T-helper 2 cell treated with Interferon-gamma antibody and Interleukin-4, amounts not matched to agents 5 μg/mL and 100 μg/mL, for 36 hours (primary cell): ENCODE data around the gene USP3.
"Not testable (repeated sequence)": the region's sequence is repeated elsewhere in the genome, so short reads cannot be mapped to it uniquely, and the experiment has no call there.

ENCODE experiments used
- DNase-seq: peaks from one replicate; pipeline ENCODE4 v3.0.0; 2021; ENCODE audit warnings: low spot score
- H3K27ac Mint-ChIP-seq: one replicate; pipeline ENCODE4 v1.8.0; 2021; ENCODE audit warnings: mild to moderate bottlenecking, mixed read lengths
- H3K27me3 Mint-ChIP-seq: one replicate; pipeline ENCODE4 v1.8.0; 2021; ENCODE audit warnings: low read depth, mixed read lengths
- H3K36me3 Mint-ChIP-seq: one replicate; pipeline ENCODE4 v1.8.0; 2021; ENCODE audit warnings: low read depth, mixed read lengths
- H3K4me1 Mint-ChIP-seq: one replicate; pipeline ENCODE4 v1.8.0; 2021; ENCODE audit warnings: low read depth, mixed read lengths
- H3K4me3 Mint-ChIP-seq: one replicate; pipeline ENCODE4 v1.8.0; 2022; ENCODE audit warnings: mild to moderate bottlenecking, moderate library complexity, mixed read lengths
- H3K9me3 Mint-ChIP-seq: one replicate; pipeline ENCODE4 v1.8.0; 2021; ENCODE audit warnings: mixed read lengths

The USP3 gene

GRCh38 chr15:63523306-63523990 lies 19.1 kb downstream of the USP3 start:
- Mint-ChIP-seq H3K4me1 (peaks cover 41% of the 10 kb centered on the region), H3K27me3 (no peaks in the 10 kb centered on the region), H3K27ac (no peak overlapping the region), H3K4me3 (no peak overlapping the region), H3K9me3 (no peaks in the 10 kb centered on the region), H3K36me3 (peaks cover 5% of the 10 kb centered on the region)
- no peak for DNase-seq

- Mint-ChIP-seq H3K4me3 (no peak overlapping the region), H3K27me3 (no peaks in the 10 kb centered on the region), H3K9me3 (no peaks in the 10 kb centered on the region), H3K27ac (no peak overlapping the region), H3K36me3 (peaks cover 6% of the 10 kb centered on the region), H3K4me1 (peaks cover 42% of the 10 kb centered on the region)
- DNase-seq = no peak
Observed at GRCh38 chr15:63524316-63525015, 20.1 kb downstream of the USP3 start.

GRCh38 chr15:63526401-63526800 lies 22.0 kb downstream of the USP3 start:
- Mint-ChIP-seq H3K27ac (no peak overlapping the region), H3K27me3 (no peaks in the 10 kb centered on the region), H3K4me3 (no peak overlapping the region), H3K9me3 (no peaks in the 10 kb centered on the region), H3K36me3 (peaks cover 7% of the 10 kb centered on the region), H3K4me1 (peaks cover 48% of the 10 kb centered on the region)
- no peak for DNase-seq

- Mint-ChIP-seq H3K4me1 (peaks cover 37% of the 10 kb centered on the region), H3K36me3 (peaks cover 7% of the 10 kb centered on the region), H3K9me3 (no peaks in the 10 kb centered on the region), H3K27ac (no peak overlapping the region), H3K4me3 (no peak overlapping the region), H3K27me3 (no peaks in the 10 kb centered on the region)
- DNase-seq = no peak
Observed at GRCh38 chr15:63528138-63528659, 23.8 kb downstream of the USP3 start.

GRCh38 chr15:63530235-63530634 lies 25.8 kb downstream of the USP3 start:
- peaks cover 28% of the 10 kb centered on the region for H3K4me1 Mint-ChIP-seq
- H3K36me3 Mint-ChIP-seq = peaks cover 7% of the 10 kb centered on the region
- no peak overlapping the region for H3K27ac Mint-ChIP-seq
- H3K9me3 Mint-ChIP-seq = no peaks in the 10 kb centered on the region
- no peak for DNase-seq
- H3K4me3 Mint-ChIP-seq = no peak overlapping the region
- H3K27me3 Mint-ChIP-seq = no peaks in the 10 kb centered on the region

- Mint-ChIP-seq H3K36me3 (peaks cover 9% of the 10 kb centered on the region), H3K4me1 (peaks cover 28% of the 10 kb centered on the region), H3K27ac (no peak overlapping the region), H3K4me3 (no peak overlapping the region), H3K9me3 (no peaks in the 10 kb centered on the region), H3K27me3 (no peaks in the 10 kb centered on the region)
- DNase-seq = no peak
Observed at GRCh38 chr15:63530752-63531299, 26.4 kb downstream of the USP3 start.

- Mint-ChIP-seq H3K36me3 (peaks cover 8% of the 10 kb centered on the region), H3K4me1 (peaks cover 28% of the 10 kb centered on the region), H3K4me3 (no peak overlapping the region), H3K27ac (no peak overlapping the region), H3K9me3 (no peaks in the 10 kb centered on the region), H3K27me3 (no peaks in the 10 kb centered on the region)
- no peak for DNase-seq
Observed at GRCh38 chr15:63531586-63531985, 27.2 kb downstream of the USP3 start.

- Mint-ChIP-seq H3K4me3 (no peak overlapping the region), H3K4me1 (peaks cover 26% of the 10 kb centered on the region), H3K9me3 (no peaks in the 10 kb centered on the region), H3K36me3 (peaks cover 8% of the 10 kb centered on the region), H3K27me3 (no peaks in the 10 kb centered on the region), H3K27ac (no peak overlapping the region)
- DNase-seq = no peak
Observed at GRCh38 chr15:63532307-63532744, 27.9 kb downstream of the USP3 start.

GRCh38 chr15:63534888-63535287 lies 30.5 kb downstream of the USP3 start:
- not testable (repeated sequence) for H3K4me3 Mint-ChIP-seq, H3K9me3 Mint-ChIP-seq, DNase-seq, H3K27ac Mint-ChIP-seq, H3K27me3 Mint-ChIP-seq
- Mint-ChIP-seq H3K36me3 (peaks cover 15% of the 10 kb centered on the region), H3K4me1 (peaks cover 15% of the 10 kb centered on the region)

GRCh38 chr15:63535689-63536088 lies 31.3 kb downstream of the USP3 start:
- no peak overlapping the region for H3K27ac Mint-ChIP-seq
- H3K27me3 Mint-ChIP-seq = no peaks in the 10 kb centered on the region
- H3K36me3 Mint-ChIP-seq = peaks cover 22% of the 10 kb centered on the region
- H3K4me3 Mint-ChIP-seq = no peak overlapping the region
- H3K9me3 Mint-ChIP-seq = no peaks in the 10 kb centered on the region
- peaks cover 12% of the 10 kb centered on the region for H3K4me1 Mint-ChIP-seq
- DNase-seq = no peak

- Mint-ChIP-seq H3K27me3 (no peaks in the 10 kb centered on the region), H3K4me1 (peaks cover 13% of the 10 kb centered on the region), H3K27ac (no peak overlapping the region), H3K9me3 (no peaks in the 10 kb centered on the region), H3K4me3 (no peak overlapping the region), H3K36me3 (peaks cover 25% of the 10 kb centered on the region)
- no peak for DNase-seq
Observed at GRCh38 chr15:63538876-63539275, 34.5 kb downstream of the USP3 start.

GRCh38 chr15:63539521-63539920 lies 35.1 kb downstream of the USP3 start:
- DNase-seq = no peak
- H3K4me1 Mint-ChIP-seq = peaks cover 17% of the 10 kb centered on the region
- H3K4me3 Mint-ChIP-seq = no peak overlapping the region
- H3K36me3 Mint-ChIP-seq = peaks cover 25% of the 10 kb centered on the region
- no peak overlapping the region for H3K27ac Mint-ChIP-seq
- H3K27me3 Mint-ChIP-seq = no peaks in the 10 kb centered on the region
- H3K9me3 Mint-ChIP-seq = no peaks in the 10 kb centered on the region

GRCh38 chr15:63539998-63540397 lies 35.6 kb downstream of the USP3 start:
- no peak for DNase-seq
- no peaks in the 10 kb centered on the region for H3K9me3 Mint-ChIP-seq
- H3K4me1 Mint-ChIP-seq = peaks cover 20% of the 10 kb centered on the region
- no peak overlapping the region for H3K4me3 Mint-ChIP-seq
- no peaks in the 10 kb centered on the region for H3K27me3 Mint-ChIP-seq
- no peak overlapping the region for H3K27ac Mint-ChIP-seq
- H3K36me3 Mint-ChIP-seq = peaks cover 25% of the 10 kb centered on the region

GRCh38 chr15:63540449-63540848 lies 36.1 kb downstream of the USP3 start:
- no peaks in the 10 kb centered on the region for H3K9me3 Mint-ChIP-seq
- no peak for DNase-seq
- no peaks in the 10 kb centered on the region for H3K27me3 Mint-ChIP-seq
- H3K27ac Mint-ChIP-seq = no peak overlapping the region
- H3K4me3 Mint-ChIP-seq = no peak overlapping the region
- peaks cover 25% of the 10 kb centered on the region for H3K36me3 Mint-ChIP-seq
- H3K4me1 Mint-ChIP-seq = peaks cover 20% of the 10 kb centered on the region
